HG03039 (cell line): ENCODE measurements around the gene TADA3.
"Not testable (repeated sequence)": the region's sequence is repeated elsewhere in the genome, so short reads cannot be mapped to it uniquely, and the experiment has no call there.

ENCODE experiments used
- ATAC-seq: cut with Tn5 transposase; IDR thresholded peaks from one replicate; pipeline ENCODE4 v1.9.1; 2021; ENCODE audit warnings: mild to moderate bottlenecking, moderate library complexity; ENCODE audit not compliant: unreplicated experiment

TADA3 gene

DNA sequence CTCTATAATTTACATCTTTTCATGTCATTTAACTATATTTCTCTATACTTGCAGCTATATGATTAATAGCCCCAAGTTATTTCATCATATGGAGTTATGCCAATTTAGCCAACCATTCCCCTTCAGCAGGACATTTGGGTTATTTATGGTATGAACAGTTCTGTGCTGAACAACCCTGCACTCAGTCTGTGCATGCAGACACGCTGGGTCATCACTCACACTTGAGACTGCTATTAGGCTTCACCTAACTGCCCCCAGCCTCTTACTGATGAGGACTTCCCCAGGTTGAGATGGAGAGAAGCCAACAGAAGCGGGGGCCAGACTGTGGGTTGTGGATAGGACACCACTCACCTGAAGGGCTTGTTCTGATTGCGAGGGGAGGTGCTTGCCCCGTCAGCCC, 7.3 kb downstream of the TADA3 start:
- ATAC-seq, result no peak

DNA sequence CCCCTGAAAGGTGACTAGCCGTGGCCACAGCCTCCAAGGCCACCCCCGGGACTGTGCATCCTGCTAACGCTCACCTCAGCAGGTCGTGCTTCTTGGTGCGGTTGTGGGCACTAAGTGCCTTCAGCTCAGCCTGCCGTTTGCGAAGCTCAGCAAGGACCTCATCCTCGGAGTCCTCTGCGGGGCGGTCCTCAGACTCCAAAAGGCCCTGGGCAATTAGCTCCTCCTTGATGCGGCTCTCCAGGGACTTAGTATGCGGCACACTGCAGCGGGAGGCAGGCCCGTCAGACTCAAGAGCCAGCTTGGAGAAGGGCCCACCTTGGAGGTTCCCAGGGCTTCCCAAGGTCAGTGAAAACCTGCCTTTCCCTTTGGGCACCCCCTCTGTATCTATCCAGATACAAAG, 8.3 kb downstream of the TADA3 start:
- ATAC-seq, result no peak

DNA sequence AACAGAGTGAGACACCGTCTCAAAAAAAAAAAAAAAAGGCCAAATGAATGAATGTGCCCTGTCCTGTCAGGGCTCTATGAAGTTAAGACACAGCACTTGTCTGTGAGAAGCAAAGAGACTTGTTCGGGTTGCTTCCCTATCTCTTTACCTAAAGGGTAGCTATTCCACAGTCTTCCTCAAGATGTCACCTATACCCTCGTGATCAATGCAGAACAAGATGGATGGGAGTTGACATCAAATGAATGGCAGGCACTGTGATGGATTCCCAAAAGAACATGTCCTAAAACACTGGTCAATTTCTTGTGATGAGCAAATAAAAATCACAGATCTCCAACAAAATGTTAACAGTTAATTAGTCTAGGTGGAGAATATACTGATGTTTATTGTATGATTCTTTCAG, 9.5 kb downstream of the TADA3 start:
- ATAC-seq, result no peak

DNA sequence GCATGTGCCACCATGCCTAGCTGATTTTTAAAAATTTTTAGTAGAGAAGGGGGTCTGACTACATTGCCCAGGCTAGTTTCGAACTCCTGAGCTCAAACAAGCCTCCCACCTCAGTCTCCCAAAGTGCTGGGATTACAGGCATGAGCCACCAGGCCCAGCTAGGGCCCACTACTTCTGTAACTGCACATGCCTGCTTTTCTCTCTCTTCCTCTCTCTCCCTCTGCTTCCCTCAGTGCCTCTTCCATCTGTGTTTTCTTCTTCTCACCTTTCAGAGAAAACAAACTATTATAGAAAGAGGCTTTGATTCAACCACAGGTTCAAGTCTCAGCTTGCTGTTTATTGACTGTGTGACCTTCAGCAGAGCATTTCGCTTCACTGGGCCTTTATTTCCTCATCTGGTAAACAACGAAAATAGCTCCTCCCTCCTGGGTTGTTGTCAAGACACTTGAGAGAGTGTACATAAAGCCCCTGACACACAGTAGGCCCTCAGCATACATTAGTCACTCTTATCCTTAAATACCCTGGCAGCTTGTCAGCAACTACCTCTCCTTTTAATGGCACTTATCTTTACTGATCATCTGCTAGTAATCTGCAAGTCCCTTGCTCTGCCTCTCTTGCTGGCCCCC, 10.2 kb downstream of the TADA3 start:
- no peak for ATAC-seq

- no peak for ATAC-seq
Measured at GRCh38 chr3:9781551-9781950, 10.7 kb downstream of the TADA3 start.

- no peak for ATAC-seq
Measured at GRCh38 chr3:9780910-9781309, 11.4 kb downstream of the TADA3 start.

- no peak for ATAC-seq
Measured at GRCh38 chr3:9780458-9780812, 11.8 kb downstream of the TADA3 start.

GRCh38 chr3:9779721-9780457, 12.4 kb downstream of the TADA3 start:
- no peak for ATAC-seq

- no peak for ATAC-seq
Measured at GRCh38 chr3:9779075-9779593, 13.1 kb downstream of the TADA3 start.

DNA sequence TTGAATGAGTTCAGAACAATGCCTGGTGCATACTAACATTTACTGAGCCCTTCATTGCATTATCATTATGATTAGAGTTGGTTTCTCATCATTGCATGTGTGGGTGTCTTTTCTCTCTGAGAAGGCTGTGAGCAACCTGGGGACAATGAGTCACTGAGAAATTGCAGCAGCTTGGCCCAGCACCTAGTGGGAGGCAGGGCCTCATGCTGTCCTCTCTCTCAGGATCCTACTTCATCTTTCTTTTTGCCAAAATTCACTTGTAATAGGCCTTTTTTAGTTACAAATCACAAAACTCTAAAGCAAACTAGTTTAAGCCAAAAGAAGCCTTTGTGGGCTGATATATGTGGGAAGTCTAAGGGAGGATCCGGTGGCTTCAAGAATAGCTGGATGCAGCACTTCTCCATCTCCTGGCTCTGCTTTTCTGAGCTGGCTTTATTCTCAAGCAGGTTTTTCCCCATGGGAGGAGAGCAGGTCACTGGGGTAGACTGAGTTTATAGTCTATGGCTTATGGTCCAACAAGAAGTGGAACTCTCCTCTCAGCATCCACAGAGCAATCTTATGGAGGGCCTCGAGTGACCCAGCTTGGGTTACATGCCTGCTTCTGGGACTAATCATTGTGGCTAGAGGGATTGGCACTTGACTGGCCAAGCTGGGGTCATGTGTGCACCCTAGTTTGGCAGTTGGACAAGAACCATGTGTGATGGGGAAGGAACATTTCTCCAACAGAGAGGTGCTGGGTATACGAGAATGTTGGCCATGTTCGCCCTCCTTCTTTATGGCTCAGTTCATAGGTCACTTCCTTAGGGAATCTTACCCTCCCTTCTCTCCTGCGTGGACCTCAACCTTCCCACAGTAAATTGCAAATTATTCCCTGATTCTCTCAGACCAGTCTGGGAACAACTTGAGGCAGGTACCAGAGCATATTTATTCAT, 13.9 kb downstream of the TADA3 start:
- ATAC-seq, result no peak

DNA sequence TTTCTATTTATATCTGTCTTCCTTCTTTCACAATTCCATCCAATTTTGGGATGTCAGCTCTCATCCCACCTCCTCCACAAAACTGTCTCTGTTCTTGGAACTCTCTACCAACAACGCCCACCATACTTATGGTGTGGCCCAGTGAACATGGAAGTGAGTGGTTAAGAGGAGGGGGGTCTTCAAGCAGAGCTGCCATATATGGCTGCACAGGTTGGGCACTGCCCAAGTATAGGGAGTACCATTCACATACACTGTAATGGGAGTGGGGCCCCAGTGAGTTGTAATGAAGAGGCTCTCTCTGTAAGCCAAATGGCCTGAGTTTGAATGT, 14.6 kb downstream of the TADA3 start:
- ATAC-seq, result no peak

GRCh38 chr3:9776896-9777693, 15.2 kb downstream of the TADA3 start:
- ATAC-seq, result no peak

DNA sequence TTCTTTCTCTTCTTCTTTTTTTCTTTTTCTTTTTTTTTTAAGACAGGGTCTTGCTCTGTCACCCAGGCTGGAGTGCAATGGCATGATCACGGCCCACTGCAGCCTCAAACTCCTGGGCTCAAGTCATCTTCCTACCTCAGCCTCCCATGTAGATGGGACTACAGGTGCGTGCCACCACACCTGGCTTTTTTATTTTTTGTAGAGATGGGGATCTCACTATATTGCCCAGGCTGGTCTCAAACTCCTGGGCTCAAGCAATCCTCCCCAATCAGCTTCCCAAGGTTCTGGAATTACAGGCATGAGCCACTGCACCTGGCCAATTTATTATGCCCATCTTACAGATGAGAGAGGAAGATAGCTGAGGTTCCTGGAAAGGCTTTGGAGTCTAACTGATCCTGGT, 21.3 kb downstream of the TADA3 start:
- not testable (repeated sequence) for ATAC-seq

- no peak for ATAC-seq
Measured at GRCh38 chr3:9770276-9770812, 21.9 kb downstream of the TADA3 start.

- ATAC-seq, result peak; percentile 72
Measured at GRCh38 chr3:9769426-9770275, 22.6 kb downstream of the TADA3 start, which contains the start of gene CAMK1. Gene CAMK1, minus strand, starts transcription at chr3:9769947. Its CDS starts 2,198 bp downstream, at chr3:9767749.

DNA sequence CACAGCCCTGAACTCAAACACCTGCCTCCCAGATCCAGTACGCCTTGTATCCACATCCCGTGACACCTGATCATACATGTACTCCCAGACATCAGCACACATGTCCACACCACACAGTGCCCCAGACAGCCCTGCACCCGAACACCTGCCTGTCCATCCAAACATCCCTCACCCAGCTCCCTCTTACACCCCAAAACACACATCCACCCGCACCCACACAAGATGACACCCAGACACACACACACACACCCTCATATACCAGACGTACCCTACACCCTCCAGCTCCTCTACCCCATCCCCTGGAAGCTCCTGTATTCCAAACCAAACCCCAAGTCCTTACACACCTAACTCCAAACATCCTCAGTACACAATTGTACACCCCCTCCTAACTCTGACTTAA, 23.3 kb downstream of the TADA3 start:
- no peak for ATAC-seq

GRCh38 chr3:9768141-9768775, 24.0 kb downstream of the TADA3 start:
- no peak for ATAC-seq

GRCh38 chr3:9767418-9767817, 24.9 kb downstream of the TADA3 start:
- ATAC-seq, result no peak

DNA sequence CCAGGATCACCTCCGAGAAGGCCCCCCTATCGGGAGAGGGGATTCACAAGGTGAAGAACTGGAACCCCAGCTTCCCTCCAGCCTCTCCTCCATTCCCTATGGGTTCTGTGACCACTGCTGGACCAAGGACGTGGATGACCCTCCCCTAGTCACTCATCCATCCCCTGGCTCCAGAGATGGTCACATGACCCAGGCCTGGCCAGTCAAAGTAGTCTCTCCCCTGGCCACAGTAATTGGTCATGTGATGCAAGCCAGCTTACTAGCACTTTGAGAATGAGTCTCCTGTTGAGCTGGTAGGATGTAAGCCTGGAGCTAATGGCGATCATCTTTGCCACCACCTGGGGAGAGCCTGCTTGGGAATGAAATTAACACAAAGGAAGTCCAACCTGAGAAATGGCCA, 26.4 kb downstream of the TADA3 start:
- ATAC-seq, result no peak
